Fibroblast of lung (primary cell): ENCODE results near the gene TNRC6C. TPM values are rescaled to one million over a fixed set of nuclear protein-coding genes. Genes with fewer than 3 reads are reported as not detected.

ENCODE experiments used
- DNase-seq, 2 donors: peaks; one replicate each; pipeline versions ENCODE4 v3.0.0 to v3.0.0-alpha.2; 2010; ENCODE audit warnings: low read depth in 2 of 2
- H2AFZ ChIP-seq: 2 replicates; pipeline ENCODE4 v1.5.1; 2012; ENCODE audit warnings: low read length, control low read depth, inconsistent platforms
- H3K27ac ChIP-seq: 2 replicates; pipeline ENCODE4 v1.5.1; 2011; ENCODE audit warnings: low read length, control low read depth; ENCODE audit not compliant: insufficient read depth
- H3K27me3 ChIP-seq: 2 replicates; pipeline ENCODE4 v1.5.1; 2011; ENCODE audit warnings: mild to moderate bottlenecking, low read length; ENCODE audit not compliant: control insufficient read depth, insufficient read depth
- H3K36me3 ChIP-seq: 2 replicates; pipeline ENCODE4 v1.5.1; 2011; ENCODE audit warnings: low read length; ENCODE audit not compliant: control insufficient read depth, insufficient read depth
- H3K4me1 ChIP-seq: 2 replicates; pipeline ENCODE4 v1.5.1; 2011; ENCODE audit warnings: low read length; ENCODE audit not compliant: control insufficient read depth, insufficient read depth; ENCODE audit errors: extremely low read depth
- H3K4me2 ChIP-seq: 2 replicates; pipeline ENCODE4 v1.5.1; 2011; ENCODE audit warnings: low read length, control low read depth; ENCODE audit not compliant: insufficient read depth; ENCODE audit errors: extremely low read depth
- H3K4me3 ChIP-seq, 4 experiments: fragments of 200-600 bp in 1 of 4; sonication (generic) in 1 of 4; replicated peaks in 1 of 4; 2 replicates each; pipeline ENCODE4 v1.5.1; 2011 to 2016; ENCODE audit warnings: low read length in 4 of 4, low read depth in 3 of 4, mild to moderate bottlenecking in 3 of 4, control low read depth in 2 of 4, inconsistent platforms in 1 of 4, mixed read lengths in 1 of 4; ENCODE audit not compliant: insufficient read depth in 1 of 4; ENCODE audit errors: control extremely low read depth in 1 of 4
- H3K79me2 ChIP-seq: 2 replicates; pipeline ENCODE4 v1.5.1; 2012; ENCODE audit warnings: mild to moderate bottlenecking, low read length, inconsistent platforms; ENCODE audit not compliant: control insufficient read depth, insufficient read depth
- H3K9ac ChIP-seq: 2 replicates; pipeline ENCODE4 v1.5.1; 2011; ENCODE audit warnings: mild to moderate bottlenecking, low read length, control low read depth; ENCODE audit not compliant: insufficient read depth
- H3K9me3 ChIP-seq: 2 replicates; pipeline ENCODE4 v1.5.1; 2012; ENCODE audit warnings: low read depth, low read length; ENCODE audit not compliant: control insufficient read depth, insufficient read depth
- H4K20me1 ChIP-seq: 2 replicates; pipeline ENCODE4 v1.5.1; 2011; ENCODE audit warnings: low read length; ENCODE audit not compliant: control insufficient read depth, insufficient read depth; ENCODE audit errors: extremely low read depth
- EZH2 ChIP-seq: IDR thresholded peaks from 2 replicates; pipeline ENCODE4 v1.5.1; 2012; ENCODE audit warnings: low read length, control low read depth, mild to moderate bottlenecking; ENCODE audit errors: missing control alignments
- polyA plus RNA-seq, 2 donors: library from polyadenylated mRNA; depleted of rRNA in 1 of 2; stranded (reverse) in 1 of 2; unstranded in 1 of 2; fragments of >200 nt; gene quantifications; 2 replicates each; pipeline ENCODE4 v1.2.1, GENCODE V29; 2011 to 2012; ENCODE audit warnings: missing spikeins in 1 of 2
- total RNA-seq: library from RNA; depleted of rRNA; stranded (reverse); fragments of >200 nt; gene quantifications from 2 replicates; pipeline ENCODE4 v1.2.1, GENCODE V29; 2014
- TF ChIP-seq, protein P1 (sequence below), 2 donors: IDR thresholded peaks in 1 of 2; conservative IDR thresholded peaks in 1 of 2; 1 replicate in 1 of 2; 2 replicates in 1 of 2; pipeline ENCODE4 v1.5.1; 2011 to 2012; ENCODE audit warnings: low read length in 2 of 2, control low read depth in 1 of 2, inconsistent platforms in 1 of 2, low read depth in 1 of 2, mild to moderate bottlenecking in 1 of 2

The TNRC6C gene
- total and polyA plus RNA-seq, 2 donors (not counting 1 experiment from before 2014, with no cell fraction given): 2.1 to 4.6 TPM

DNA sequence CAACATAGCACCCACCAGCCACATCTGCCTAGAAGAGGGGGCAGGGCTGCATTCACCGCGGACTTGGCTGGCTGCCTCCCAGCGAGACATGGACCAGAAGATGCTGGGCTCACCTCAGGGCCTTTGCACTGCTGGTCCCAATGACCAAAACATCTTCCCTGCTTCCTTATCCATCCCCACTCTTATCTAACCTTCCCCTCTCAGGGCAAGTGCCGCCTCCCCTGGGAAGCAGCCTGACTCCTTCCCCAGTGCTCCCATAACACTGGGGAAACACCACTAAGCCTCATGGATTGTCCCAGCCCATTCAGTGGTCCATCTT lies 164.4 kb downstream of the TNRC6C start:
- no peaks in the 10 kb centered on the region for H3K79me2 ChIP-seq
- no peak overlapping the region for H2AFZ ChIP-seq
- TF ChIP-seq, protein P1, sequence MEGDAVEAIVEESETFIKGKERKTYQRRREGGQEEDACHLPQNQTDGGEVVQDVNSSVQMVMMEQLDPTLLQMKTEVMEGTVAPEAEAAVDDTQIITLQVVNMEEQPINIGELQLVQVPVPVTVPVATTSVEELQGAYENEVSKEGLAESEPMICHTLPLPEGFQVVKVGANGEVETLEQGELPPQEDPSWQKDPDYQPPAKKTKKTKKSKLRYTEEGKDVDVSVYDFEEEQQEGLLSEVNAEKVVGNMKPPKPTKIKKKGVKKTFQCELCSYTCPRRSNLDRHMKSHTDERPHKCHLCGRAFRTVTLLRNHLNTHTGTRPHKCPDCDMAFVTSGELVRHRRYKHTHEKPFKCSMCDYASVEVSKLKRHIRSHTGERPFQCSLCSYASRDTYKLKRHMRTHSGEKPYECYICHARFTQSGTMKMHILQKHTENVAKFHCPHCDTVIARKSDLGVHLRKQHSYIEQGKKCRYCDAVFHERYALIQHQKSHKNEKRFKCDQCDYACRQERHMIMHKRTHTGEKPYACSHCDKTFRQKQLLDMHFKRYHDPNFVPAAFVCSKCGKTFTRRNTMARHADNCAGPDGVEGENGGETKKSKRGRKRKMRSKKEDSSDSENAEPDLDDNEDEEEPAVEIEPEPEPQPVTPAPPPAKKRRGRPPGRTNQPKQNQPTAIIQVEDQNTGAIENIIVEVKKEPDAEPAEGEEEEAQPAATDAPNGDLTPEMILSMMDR (conservative IDR thresholded peaks at IDR 0.05 in 1 of 2, IDR thresholded peaks at IDR 0.05 in 1 of 2; ENCODE audit: low read depth in 1 of 2, low read length in 2 of 2): no peak
- no peak for TF ChIP-seq EZH2
- no peaks in the 10 kb centered on the region for H4K20me1 ChIP-seq
- no peak overlapping the region for H3K9ac ChIP-seq
- no peaks in the 10 kb centered on the region for H3K9me3 ChIP-seq
- H3K4me1 ChIP-seq: no peaks in the 10 kb centered on the region
- no peaks in the 10 kb centered on the region for H3K36me3 ChIP-seq
- no peak overlapping the region for H3K4me3 ChIP-seq
- no peak for DNase-seq
- H3K4me2 ChIP-seq: no peak overlapping the region
- peaks cover 6% of the 10 kb centered on the region for H3K27me3 ChIP-seq
- H3K27ac ChIP-seq: no peak overlapping the region

DNA sequence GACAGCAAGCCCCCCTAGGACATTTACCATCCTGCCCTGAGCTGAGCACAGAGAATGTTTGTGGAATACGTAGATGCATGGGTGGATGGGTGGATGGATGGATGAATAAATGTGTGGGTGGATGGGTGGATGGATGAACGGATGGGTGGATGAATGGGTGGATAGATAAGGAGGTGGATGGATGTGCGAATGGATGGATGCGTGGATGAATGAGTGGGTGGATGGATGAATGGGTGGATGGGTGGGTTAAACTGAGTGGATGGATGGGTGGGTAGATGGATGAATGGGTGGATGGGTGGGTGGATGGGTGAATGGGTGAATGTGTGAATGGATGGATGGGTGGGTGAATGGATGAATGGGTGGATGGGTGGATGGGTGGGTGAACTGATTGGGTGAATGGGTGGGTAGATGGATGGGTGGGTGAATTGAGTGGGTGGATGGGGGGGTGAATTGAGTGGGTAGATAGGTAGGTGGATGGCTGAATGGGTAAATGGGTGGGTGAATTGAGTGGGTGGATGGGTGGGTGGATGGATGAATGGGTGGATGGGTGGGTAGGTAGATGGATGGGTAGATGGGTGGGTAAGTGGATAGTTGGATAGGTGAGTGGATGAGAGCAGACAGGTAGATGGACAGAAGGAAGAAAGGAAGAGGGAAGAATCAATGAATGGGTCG lies 164.9 kb downstream of the TNRC6C start:
- TF ChIP-seq, protein P1 (conservative IDR thresholded peaks at IDR 0.05 in 1 of 2, IDR thresholded peaks at IDR 0.05 in 1 of 2; ENCODE audit: low read depth in 1 of 2, low read length in 2 of 2): no peak
- TF ChIP-seq EZH2: no peak
- Histone ChIP-seq H3K4me2 (no peak overlapping the region), H3K27ac (no peak overlapping the region), H2AFZ (no peak overlapping the region), H3K36me3 (no peaks in the 10 kb centered on the region), H3K27me3 (peaks cover 7% of the 10 kb centered on the region), H3K9me3 (no peaks in the 10 kb centered on the region), H3K79me2 (no peaks in the 10 kb centered on the region), H3K4me1 (peaks cover 1% of the 10 kb centered on the region), H4K20me1 (no peaks in the 10 kb centered on the region), H3K9ac (no peak overlapping the region), H3K4me3 (no peak overlapping the region)
- no peak for DNase-seq

DNA sequence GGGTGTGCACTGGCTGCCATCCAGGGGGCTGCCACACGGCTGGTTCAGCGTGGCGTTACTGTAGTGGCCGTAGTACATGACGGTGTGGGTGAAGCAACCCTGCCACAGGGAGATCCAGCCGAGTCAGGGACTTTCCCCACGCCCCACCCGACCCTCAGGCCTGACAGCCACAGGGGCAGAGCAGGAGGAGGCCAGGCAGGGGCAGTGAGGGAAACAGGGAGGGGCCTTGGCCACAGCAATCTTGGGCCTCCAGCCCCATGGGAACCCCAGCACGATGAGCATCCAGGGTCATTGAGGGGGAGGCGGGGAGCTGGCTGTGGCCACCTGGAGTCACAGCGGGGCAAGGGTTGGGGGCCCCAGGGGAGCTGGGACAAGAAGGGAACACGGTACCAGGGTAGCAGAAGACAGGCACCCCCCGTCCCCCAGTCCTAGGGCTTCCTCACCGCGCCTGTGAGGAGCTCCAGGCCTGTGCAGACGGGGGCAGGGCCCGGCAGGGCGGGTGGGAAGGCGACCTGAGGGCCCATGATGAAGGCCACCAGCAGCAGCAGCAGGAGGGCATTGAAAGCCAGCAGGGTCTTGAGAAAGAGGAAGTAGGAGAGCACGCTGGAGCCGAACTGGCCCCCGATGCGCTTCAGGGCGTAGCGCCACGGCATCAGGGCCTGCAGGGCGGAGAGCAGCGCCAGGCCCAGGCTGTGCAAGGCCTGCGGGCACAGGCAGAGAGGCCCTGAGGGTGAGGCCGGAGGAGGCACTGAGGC lies 165.8 kb downstream of the TNRC6C start:
- no peaks in the 10 kb centered on the region for H4K20me1 ChIP-seq
- no peak overlapping the region for H3K4me2 ChIP-seq
- no peaks in the 10 kb centered on the region for H3K79me2 ChIP-seq
- DNase-seq: no peak
- H3K27me3 ChIP-seq: peaks cover 12% of the 10 kb centered on the region
- no peak overlapping the region for H3K4me3 ChIP-seq
- no peaks in the 10 kb centered on the region for H3K36me3 ChIP-seq
- no peak overlapping the region for H3K27ac ChIP-seq
- no peak overlapping the region for H2AFZ ChIP-seq
- no peak overlapping the region for H3K9ac ChIP-seq
- H3K4me1 ChIP-seq: peaks cover 2% of the 10 kb centered on the region
- TF ChIP-seq, protein P1 (conservative IDR thresholded peaks at IDR 0.05 in 1 of 2, IDR thresholded peaks at IDR 0.05 in 1 of 2; ENCODE audit: low read depth in 1 of 2, low read length in 2 of 2): no peak
- TF ChIP-seq EZH2: no peak
- no peaks in the 10 kb centered on the region for H3K9me3 ChIP-seq
